Heart left ventricle (tissue), 13 donors: ENCODE results near the gene KIAA1614.

Experiments
- CTCF ChIP-seq, 12 donors: fragments of 200-600 bp; sonication (generic) in 4 of 12; IDR thresholded peaks; one replicate each; pipeline versions ENCODE4 v1.5.0 to v1.8.0; 2018 to 2022; ENCODE audit warnings: antibody characterized with exemption in 12 of 12, mild to moderate bottlenecking in 5 of 12
- POLR2A ChIP-seq, 2 donors: fragments of 450-650 bp; IDR thresholded peaks; one replicate each; pipeline ENCODE4 v1.6.1; 2017; ENCODE audit warnings: antibody characterized with exemption in 2 of 2, mild to moderate bottlenecking in 2 of 2, moderate library complexity in 2 of 2
- donor health status: ischemic (EF 13 %, LVEDD 7.1; RV severe dilation, severe dysfunction).
- donor health status: DM: no; HTN: yes; CAD: no.
- donor health status: DM: no; HTN: no; CAD: no.
- donor health status: ischemic (EF 25% LVEDD 6.9; RV normal size, moderate dysfunction).
- donor health status: ischemic (EF 25% LVEDD 5.7; RV mildly dilated, moderate dysfunction).
- donor health status: ischemic (EF 35%, LVEDD 5.7; RV mildly dilated, moderate dysfunction).
- donor health status: nonischemic (EF 11% LVEDD 7.7; RV severe dilation, severe dysfunction).
- donor health status: DM: yes; HTN: yes; CAD: no.
- donor health status: PGD.
- donor health status: ischemic (EF 29% LVEDD 5.4; RV normal size, mild dysfunction).
- donor health status: nonischemic (EF 23%, LVEDD 6.1; RV moderate dilation, normal function).

- TF ChIP-seq CTCF (IDR thresholded peaks at IDR 0.05), result no peak
- TF ChIP-seq POLR2A (IDR thresholded peaks at IDR 0.05), result no peak
These were observed 14.1 kb upstream of the KIAA1614 start for GRCh38 chr1:180898441-180899219.
